DND-41 (cell line): ENCODE measurements around the gene LEF1.
A peak's percentile ranks its signal among the peaks of the same experiment; 100 is the strongest.

Experiments
- CTCF ChIP-seq: IDR thresholded peaks from 2 replicates; pipeline ENCODE4 v1.5.1; 2012; ENCODE audit warnings: borderline replicate concordance, low read length, moderate library complexity, mild to moderate bottlenecking; ENCODE audit not compliant: poor library complexity, severe bottlenecking; ENCODE audit errors: extremely low read depth
- EZH2 ChIP-seq: IDR thresholded peaks from 3 replicates; pipeline ENCODE4 v1.6.1; 2012; ENCODE audit warnings: borderline replicate concordance, low read depth, mild to moderate bottlenecking, moderate library complexity, low read length, inconsistent platforms; ENCODE audit not compliant: severe bottlenecking

- TF ChIP-seq EZH2 (no peak), CTCF (peak; percentile 51)
Measured at GRCh38 chr4:108172231-108172752, 3.6 kb upstream of the LEF1 start.
